Upper lobe of left lung (tissue), 4 donors: ENCODE data around the gene SMARCB1.

ENCODE experiments used
- CTCF ChIP-seq, 6 experiments: fragments of 450-650 bp in 4 of 6; fragments of 200-600 bp in 2 of 6; sonication (generic) in 2 of 6; IDR thresholded peaks; one replicate each; pipeline ENCODE4 v1.5.1; 2016 to 2019; ENCODE audit warnings: antibody characterized with exemption in 6 of 6
- POLR2A ChIP-seq, 4 donors: fragments of 450-650 bp; IDR thresholded peaks; one replicate each; pipeline ENCODE4 v1.5.1; 2016 to 2017; ENCODE audit warnings: antibody characterized with exemption in 4 of 4, mild to moderate bottlenecking in 2 of 4
- POLR2AphosphoS5 ChIP-seq, 2 donors: sonication (generic); formaldehyde crosslinking; IDR thresholded peaks; one replicate each; pipeline ENCODE4 v1.5.1; 2017; ENCODE audit warnings: antibody characterized with exemption in 2 of 2

GRCh38 chr22:23752090-23752691, 34.6 kb upstream of the SMARCB1 start:
- no peak for TF ChIP-seq CTCF (IDR thresholded peaks at IDR 0.05)
- TF ChIP-seq POLR2A (IDR thresholded peaks at IDR 0.05) = no peak
- TF ChIP-seq POLR2AphosphoS5 (IDR thresholded peaks at IDR 0.05) = no peak
